HepG2 (cell line): Measurements from ENCODE around the gene PC. TPM values are rescaled to one million over a fixed set of nuclear protein-coding genes. Genes with fewer than 3 reads are reported as not detected.

Experiments used
- FOXA3 ChIP-seq: IDR thresholded peaks from 2 replicates; pipeline ENCODE4 v1.6.1; 2016; ENCODE audit warnings: missing genetic modification reagents, missing compliant biosample characterization
- ISL2 ChIP-seq: sonication (generic); formaldehyde crosslinking; IDR thresholded peaks from 2 replicates; pipeline ENCODE4 v1.5.0; 2020; ENCODE audit warnings: missing genetic modification reagents
- NFIB ChIP-seq: sonication (generic); formaldehyde crosslinking; IDR thresholded peaks from 2 replicates; pipeline ENCODE4 v1.9.0; 2021; ENCODE audit warnings: missing genetic modification reagents, mild to moderate bottlenecking, borderline replicate concordance
- RXRB ChIP-seq: IDR thresholded peaks from 2 replicates; pipeline ENCODE4 v1.6.1; 2016; ENCODE audit warnings: borderline replicate concordance, missing genetic modification reagents, missing compliant biosample characterization
- SCMH1 ChIP-seq: sonication (generic); formaldehyde crosslinking; IDR thresholded peaks from 2 replicates; pipeline ENCODE4 v1.9.0; 2021; ENCODE audit warnings: missing genetic modification reagents, mild to moderate bottlenecking, borderline replicate concordance
- SP1 ChIP-seq, 2 experiments: fragments of 450-650 bp in 1 of 2; sonication (generic) in 1 of 2; formaldehyde crosslinking in 1 of 2; IDR thresholded peaks; 2 replicates each; pipeline versions ENCODE4 v1.4.0 to v1.6.1; 2016 to 2020; ENCODE audit warnings: missing genetic modification reagents in 1 of 2
- ZBTB14 ChIP-seq: sonication (generic); formaldehyde crosslinking; IDR thresholded peaks from 2 replicates; pipeline ENCODE4 v1.4.0; 2020; ENCODE audit warnings: missing genetic modification reagents
- ZBTB2 ChIP-seq: sonication (generic); formaldehyde crosslinking; IDR thresholded peaks from 2 replicates; pipeline ENCODE4 v1.8.0; 2022; ENCODE audit warnings: low read depth, missing genetic modification reagents
- ZKSCAN5 ChIP-seq: sonication (generic); formaldehyde crosslinking; IDR thresholded peaks from 2 replicates; pipeline ENCODE4 v1.5.1; 2020; ENCODE audit warnings: mild to moderate bottlenecking, missing genetic modification reagents
- ZNF101 ChIP-seq: sonication (generic); formaldehyde crosslinking; IDR thresholded peaks from 2 replicates; pipeline ENCODE4 v1.4.0; 2020; ENCODE audit warnings: mild to moderate bottlenecking, low read depth, missing genetic modification reagents, borderline replicate concordance
- ZNF407 ChIP-seq: sonication (generic); formaldehyde crosslinking; IDR thresholded peaks from one replicate; pipeline ENCODE4 v1.5.1; 2020; ENCODE audit warnings: mild to moderate bottlenecking, missing genetic modification reagents; ENCODE audit errors: not compliant biosample characterization
- ZNF761 ChIP-seq: sonication (generic); formaldehyde crosslinking; conservative IDR thresholded peaks from 2 replicates; pipeline ENCODE4 v1.4.0; 2020; ENCODE audit warnings: mild to moderate bottlenecking, missing genetic modification reagents
- ZNF770 ChIP-seq: sonication (generic); formaldehyde crosslinking; IDR thresholded peaks from 2 replicates; pipeline ENCODE4 v1.5.0; 2020; ENCODE audit warnings: mild to moderate bottlenecking, missing genetic modification reagents
- polyA plus RNA-seq, 8 experiments: library from polyadenylated mRNA; depleted of rRNA in 3 of 8; stranded (reverse) in 7 of 8; unstranded in 1 of 8; fragments of >200 nt; fragmentation: Illumina TruSeq in 4 of 8; extraction: Trizol in 4 of 8; gene quantifications; 2 replicates each; pipeline versions ENCODE4 v1.2.1 to v1.2.3, GENCODE V29; 2011 to 2016; ENCODE audit warnings: low read depth in 4 of 8, missing spikeins in 1 of 8, mixed read lengths in 1 of 8; ENCODE audit not compliant: insufficient read depth in 1 of 8
- total RNA-seq, 5 experiments: library from RNA; depleted of rRNA; stranded (reverse); fragments of >200 nt; fragmentation: Illumina TruSeq; extraction: Trizol; gene quantifications; 2 replicates each; pipeline ENCODE4 v1.2.3, GENCODE V29; 2016; ENCODE audit warnings: low read depth in 1 of 5

The PC gene
- total and polyA plus RNA-seq, 2 of the 13 experiments (the other 11 are each of a cell fraction or from before 2014, with no cell fraction given): 29.0 to 39.0 TPM

GRCh38 chr11:66857234-66857926 lies 100.8 kb downstream of the PC start (continued):
- TF ChIP-seq ZNF761 (CRISPR knock-in tag) (no peak), ZBTB2 (CRISPR knock-in tag) (no peak), ISL2 (CRISPR knock-in tag) (no peak), SP1 (IDR thresholded peaks at IDR 0.05) (no peak), SP1 (CRISPR knock-in tag; IDR thresholded peaks at IDR 0.05) (no peak), RXRB (CRISPR knock-in tag) (no peak), ZBTB14 (CRISPR knock-in tag) (no peak), SCMH1 (CRISPR knock-in tag) (no peak), NFIB (no peak), ZNF407 (CRISPR knock-in tag) (no peak), ZNF101 (no peak), ZNF770 (CRISPR knock-in tag) (no peak), ZKSCAN5 (CRISPR knock-in tag) (no peak), FOXA3 (CRISPR knock-in tag) (no peak)
